Endothelial cell of umbilical vein (primary cell): ENCODE measurements around the gene TMEM164.

Experiments used
- POLR2A ChIP-seq: IDR thresholded peaks from 2 replicates; pipeline ENCODE4 v1.6.1; 2012; ENCODE audit warnings: low read depth, mild to moderate bottlenecking, control low read depth, low read length
- TF ChIP-seq, protein P1 (sequence below): IDR thresholded peaks from 2 replicates; pipeline ENCODE4 v1.6.1; 2011; ENCODE audit not compliant: insufficient read depth, insufficient read length
- TF ChIP-seq, protein P2 (sequence below), 2 donors: IDR thresholded peaks; 1 replicate in 1 of 2; 2 replicates in 1 of 2; pipeline ENCODE4 v1.5.1; 2011; ENCODE audit warnings: low read length in 2 of 2, mild to moderate bottlenecking in 2 of 2, moderate library complexity in 2 of 2, control low read depth in 1 of 2, inconsistent platforms in 1 of 2, low read depth in 1 of 2; ENCODE audit not compliant: insufficient read depth in 1 of 2; ENCODE audit errors: extremely low read depth in 1 of 2

DNA sequence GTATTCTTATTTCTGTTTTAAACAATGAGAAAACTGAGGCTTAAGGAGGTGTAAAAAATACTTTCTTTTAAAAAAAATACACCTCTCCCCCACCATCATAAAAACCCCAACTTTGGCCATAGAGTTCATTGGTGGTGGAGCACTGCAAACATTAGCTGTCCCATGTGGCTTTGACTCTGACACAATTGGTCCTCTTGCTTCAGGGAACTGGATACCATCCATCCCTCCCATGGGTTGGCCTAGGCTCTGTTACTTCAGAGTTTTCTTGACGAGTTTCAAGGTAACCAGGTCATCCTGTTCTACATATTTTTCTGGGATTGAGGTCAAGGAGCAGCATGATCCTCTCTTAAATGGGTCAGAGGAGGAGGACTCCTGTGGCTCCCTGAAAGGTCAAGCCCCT lies 50.5 kb downstream of the TMEM164 start:
- TF ChIP-seq, protein P1, sequence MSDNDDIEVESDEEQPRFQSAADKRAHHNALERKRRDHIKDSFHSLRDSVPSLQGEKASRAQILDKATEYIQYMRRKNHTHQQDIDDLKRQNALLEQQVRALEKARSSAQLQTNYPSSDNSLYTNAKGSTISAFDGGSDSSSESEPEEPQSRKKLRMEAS: no peak
- TF ChIP-seq, protein P2, sequence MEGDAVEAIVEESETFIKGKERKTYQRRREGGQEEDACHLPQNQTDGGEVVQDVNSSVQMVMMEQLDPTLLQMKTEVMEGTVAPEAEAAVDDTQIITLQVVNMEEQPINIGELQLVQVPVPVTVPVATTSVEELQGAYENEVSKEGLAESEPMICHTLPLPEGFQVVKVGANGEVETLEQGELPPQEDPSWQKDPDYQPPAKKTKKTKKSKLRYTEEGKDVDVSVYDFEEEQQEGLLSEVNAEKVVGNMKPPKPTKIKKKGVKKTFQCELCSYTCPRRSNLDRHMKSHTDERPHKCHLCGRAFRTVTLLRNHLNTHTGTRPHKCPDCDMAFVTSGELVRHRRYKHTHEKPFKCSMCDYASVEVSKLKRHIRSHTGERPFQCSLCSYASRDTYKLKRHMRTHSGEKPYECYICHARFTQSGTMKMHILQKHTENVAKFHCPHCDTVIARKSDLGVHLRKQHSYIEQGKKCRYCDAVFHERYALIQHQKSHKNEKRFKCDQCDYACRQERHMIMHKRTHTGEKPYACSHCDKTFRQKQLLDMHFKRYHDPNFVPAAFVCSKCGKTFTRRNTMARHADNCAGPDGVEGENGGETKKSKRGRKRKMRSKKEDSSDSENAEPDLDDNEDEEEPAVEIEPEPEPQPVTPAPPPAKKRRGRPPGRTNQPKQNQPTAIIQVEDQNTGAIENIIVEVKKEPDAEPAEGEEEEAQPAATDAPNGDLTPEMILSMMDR (IDR thresholded peaks at IDR 0.05; ENCODE audit: extremely low read depth in 1 of 2, insufficient read depth in 1 of 2, low read depth in 1 of 2, low read length in 2 of 2): no peak
- no peak for TF ChIP-seq POLR2A
